PC-9 (cell line): ENCODE results near the gene FANCL. TPM values are rescaled to one million over a fixed set of nuclear protein-coding genes. Genes with fewer than 3 reads are reported as not detected.
"Not testable (repeated sequence)": the region's sequence is repeated elsewhere in the genome, so short reads cannot be mapped to it uniquely, and the experiment has no call there.

ENCODE experiments used
- Bru-seq: library from RNA; stranded (reverse); fragments of 400-500 nt; gene quantifications from one replicate; lab custom pipeline; 2021; lab: Mats Ljungman, UMichigan
- BruChase-seq, 2 experiments: library from RNA; stranded (reverse); fragments of 400-500 nt; gene quantifications; one replicate each; lab custom pipeline; 2021; lab: Mats Ljungman, UMichigan
- BruUV-seq: library from RNA; stranded (reverse); fragments of 400-500 nt; replicated peaks from 2 replicates; lab custom pipeline; 2021; lab: Mats Ljungman, UMichigan
- CTCF ChIA-PET: fragments of 300-600 bp; sonication (Branson Sonifier 250); formaldehyde crosslinking; loops from one replicate; lab custom pipeline; 2022; ENCODE audit warnings: antibody characterized with exemption; lab: Charles Lee
- POLR2A ChIA-PET: fragments of 300-600 bp; sonication (Branson Sonifier 250); formaldehyde crosslinking; loops from one replicate; lab custom pipeline; 2022; ENCODE audit warnings: antibody characterized with exemption; ENCODE audit not compliant: unreplicated experiment; lab: Charles Lee
- DNase-seq, 2 experiments: peaks; one replicate each; pipeline versions ENCODE4 v3.0.0 to v3.0.0-alpha.2; 2015 to 2022; ENCODE audit warnings: mixed read lengths in 1 of 2
- H2AFZ ChIP-seq: fragments of 200-600 bp; sonication (generic); 2 replicates; pipeline ENCODE4 v1.8.1; 2017; ENCODE audit warnings: antibody characterized with exemption
- H3F3A ChIP-seq: fragments of 200-600 bp; sonication (generic); 2 replicates; pipeline ENCODE4 v1.8.1; 2017; ENCODE audit warnings: antibody characterized with exemption, mild to moderate bottlenecking, low read depth; ENCODE audit not compliant: insufficient read depth
- H3K27ac ChIP-seq: fragments of 200-600 bp; sonication (generic); 2 replicates; pipeline ENCODE4 v1.6.1; 2016; ENCODE audit warnings: mixed run types
- H3K27me3 ChIP-seq: fragments of 200-600 bp; sonication (generic); 2 replicates; pipeline ENCODE4 v1.6.1; 2016; ENCODE audit warnings: low read depth, mixed run types; ENCODE audit not compliant: insufficient read depth
- H3K36me3 ChIP-seq: fragments of 200-600 bp; sonication (generic); 2 replicates; pipeline ENCODE4 v1.6.1; 2016; ENCODE audit warnings: low read depth, mixed run types
- H3K4me1 ChIP-seq: fragments of 200-600 bp; sonication (generic); replicated peaks from 2 replicates; pipeline ENCODE4 v1.6.1; 2016; ENCODE audit warnings: mixed run types; ENCODE audit not compliant: insufficient read depth
- H3K4me2 ChIP-seq: fragments of 200-600 bp; sonication (generic); 2 replicates; pipeline ENCODE4 v1.6.1; 2017; ENCODE audit warnings: mixed run types
- H3K4me3 ChIP-seq: fragments of 200-600 bp; sonication (generic); 2 replicates; pipeline ENCODE4 v1.6.1; 2016; ENCODE audit warnings: mixed run types
- H3K79me2 ChIP-seq: fragments of 200-600 bp; sonication (generic); 2 replicates; pipeline ENCODE4 v1.6.1; 2017; ENCODE audit warnings: low read depth, mixed run types
- H3K9me2 ChIP-seq: fragments of 200-600 bp; sonication (generic); 2 replicates; pipeline ENCODE4 v1.8.1; 2017; ENCODE audit warnings: mild to moderate bottlenecking; ENCODE audit not compliant: insufficient read depth
- H3K9me3 ChIP-seq: fragments of 200-600 bp; sonication (generic); 2 replicates; pipeline ENCODE4 v1.8.1; 2016; ENCODE audit warnings: low read depth; ENCODE audit not compliant: insufficient read depth
- H4K20me1 ChIP-seq: fragments of 200-600 bp; sonication (generic); 2 replicates; pipeline ENCODE4 v1.8.1; 2017; ENCODE audit not compliant: insufficient read depth
- CTCF ChIP-seq: fragments of 200-600 bp; sonication (generic); conservative IDR thresholded peaks from 2 replicates; pipeline ENCODE4 v1.6.1; 2017; ENCODE audit warnings: mixed run types, antibody characterized with exemption, mild to moderate bottlenecking, moderate library complexity
- EZH2 ChIP-seq: fragments of 200-600 bp; sonication (generic); IDR thresholded peaks from 2 replicates; pipeline ENCODE4 v1.8.0; 2017; ENCODE audit warnings: antibody characterized with exemption, low read depth
- intact Hi-C: fragments of 100-400 bp; cut with micrococcal nuclease; formaldehyde crosslinking; loops from one replicate; pipeline ENCODE4 v1.10.0; 2022; ENCODE audit not compliant: unreplicated experiment
- long read RNA-seq: library from polyadenylated mRNA; stranded (forward); transcript quantifications from one replicate; pipeline ENCODE4 v2.0.0, GENCODE V29; 2022
- total RNA-seq: library from RNA; stranded (reverse); gene quantifications from 2 replicates; pipeline ENCODE4 v1.2.3, GENCODE V29; 2021

The FANCL gene
- 51.8 and 53.6 TPM in 2 replicates for total RNA-seq
- Bru-seq, nascent RNA = percentile 94 among the genes with signal in this experiment
- BruChase-seq, experiment 1, labeled RNA remaining after a 2-hour chase = percentile 94 among the genes with signal in this experiment
- BruChase-seq, experiment 2, labeled RNA remaining after a 6-hour chase = percentile 69 among the genes with signal in this experiment
- long read RNA-seq, transcript FANCL-202 (14 exons, 1,698 nt) = minor isoform, 10 of 80 reads
- long read RNA-seq, transcript FANCL-201 (14 exons, 1,683 nt) = major isoform, 38 of 80 reads
- long read RNA-seq, partial matches to known transcripts = 2 of 80 reads
- long read RNA-seq, other reads (novel, unspliced or antisense) = 28 of 80 reads

DNA sequence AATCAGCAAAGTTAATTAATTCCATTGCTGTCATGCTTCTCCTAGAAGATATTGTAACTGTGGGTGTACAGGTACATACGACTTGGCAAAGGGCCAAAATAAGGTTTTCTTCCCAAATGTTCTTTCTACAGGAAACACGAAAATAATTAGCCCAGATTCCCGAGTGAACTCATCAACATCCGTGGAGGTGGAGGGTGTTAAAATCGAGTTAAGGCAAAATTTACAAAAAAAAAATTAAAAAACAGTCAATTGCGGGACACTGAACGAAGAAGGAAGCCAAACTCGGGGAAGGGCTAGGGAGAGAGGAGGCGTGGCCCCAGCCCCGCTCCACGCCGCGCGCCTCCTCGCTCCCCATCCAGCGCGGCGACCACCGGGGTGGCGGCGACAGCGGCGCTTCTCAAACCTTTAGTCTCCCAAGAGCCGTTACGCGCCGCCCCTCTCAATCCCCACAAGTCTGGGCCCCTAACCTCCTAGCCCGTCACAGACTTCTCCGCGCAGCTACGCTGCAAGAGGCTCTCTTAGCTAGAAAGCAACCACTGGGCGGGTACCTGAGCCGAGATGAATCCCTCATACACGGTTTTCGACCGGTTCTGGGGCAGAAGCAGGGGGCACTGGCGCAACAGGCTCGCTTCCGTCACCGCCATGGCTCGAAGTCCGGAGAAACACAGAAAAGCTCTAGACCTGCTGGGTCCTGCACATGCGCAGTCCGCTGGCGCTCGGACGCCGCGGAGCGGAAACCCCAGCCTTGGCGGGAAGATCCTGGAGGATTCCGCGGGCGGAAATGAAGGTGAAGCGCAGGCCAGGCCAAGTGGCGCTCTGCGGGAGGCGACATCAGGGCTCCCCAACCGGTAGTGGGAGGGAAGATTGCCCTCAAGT, at the start of gene FANCL:
TSS of gene FANCL (minus strand) at position 656 of the 876 bp plus-strand sequence. CDS start at position 644, 12 bp downstream.
- H3K27me3 ChIP-seq = no peaks in the 10 kb centered on the region
- TF ChIP-seq CTCF (no peak), EZH2 (no peak)
- peaks cover 5% of the 10 kb centered on the region; the same call in 1 of the 2 replicates for H3K36me3 ChIP-seq
- intact Hi-C loops = no loop called here
- peak within 1 kb of the TSS; percentile 93 for H3K4me2 ChIP-seq
- H4K20me1 ChIP-seq = no peaks in the 10 kb centered on the region
- H3K27ac ChIP-seq = peak within 1 kb of the TSS; percentile 59
- BruUV-seq = TSS peak; percentile 73
- peaks cover 23% of the 10 kb centered on the region for H3K4me1 ChIP-seq
- no peaks in the 10 kb centered on the region for H3F3A ChIP-seq
- H3K9me2 ChIP-seq = no peaks in the 10 kb centered on the region
- H3K79me2 ChIP-seq = peaks cover 48% of the 10 kb centered on the region
- POLR2A ChIA-PET = interaction anchor here (0.6 to 0.7 kb wide), 5 partner anchors 10 to 359 kb away, joined by 3 to 5 read pairs (median 4); no protein-coding TSS in a partner anchor
- H3K9me3 ChIP-seq = peaks cover 13% of the 10 kb centered on the region
- H3K4me3 ChIP-seq = peak within 1 kb of the TSS; percentile 94
- H2AFZ ChIP-seq = peak within 1 kb of the TSS; percentile 99
- peak; percentile 75 to 91 for DNase-seq
- CTCF ChIA-PET = interaction anchor here (0.8 kb wide), 1 partner anchor 335 kb away, joined by 3 read pairs; no protein-coding TSS in a partner anchor

- no peaks in the 10 kb centered on the region for H3F3A ChIP-seq
- no peaks in the 10 kb centered on the region for H3K36me3 ChIP-seq
- no peaks in the 10 kb centered on the region for H4K20me1 ChIP-seq
- intact Hi-C loops = no loop called here
- peak overlapping the region; percentile 31; the same call in 1 of the 2 replicates for H2AFZ ChIP-seq
- peak overlapping the region; percentile 24 for H3K4me2 ChIP-seq
- no peaks in the 10 kb centered on the region for H3K27me3 ChIP-seq
- peaks cover 6% of the 10 kb centered on the region; the same call in 1 of the 2 replicates for H3K4me1 ChIP-seq
- no peak overlapping the region for H3K27ac ChIP-seq
- CTCF ChIA-PET = no interaction called here
- no peaks in the 10 kb centered on the region for H3K9me2 ChIP-seq
- POLR2A ChIA-PET = no interaction called here
- no peak overlapping the region for H3K4me3 ChIP-seq
- H3K9me3 ChIP-seq = no peaks in the 10 kb centered on the region
- DNase-seq = no peak
- no TSS peak for BruUV-seq
- TF ChIP-seq EZH2 (no peak), CTCF (no peak)
- H3K79me2 ChIP-seq = no peaks in the 10 kb centered on the region
Measured at GRCh38 chr2:58289029-58289428, 47.9 kb upstream of the FANCL start.

DNA sequence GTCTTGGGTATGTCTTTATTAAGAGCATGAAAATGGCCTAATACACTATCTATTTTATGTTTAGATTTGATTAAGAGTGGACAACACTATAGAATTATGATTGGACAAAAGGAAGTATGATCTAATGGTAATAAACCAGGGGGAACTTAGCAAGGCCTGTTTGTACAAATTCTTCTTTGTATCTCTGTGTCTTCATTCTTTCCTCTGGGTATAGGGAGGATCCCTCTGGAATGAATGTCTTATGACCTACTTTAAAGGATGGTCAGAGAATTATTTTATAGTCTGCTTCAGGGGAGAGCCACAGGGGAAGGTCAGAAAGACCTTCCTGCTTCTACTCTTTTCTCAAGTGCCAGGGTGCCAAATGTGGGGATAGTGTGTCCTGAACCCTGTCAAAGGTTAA, 42.8 kb upstream of the FANCL start:
- H3K9me2 ChIP-seq = no peaks in the 10 kb centered on the region
- no peak for DNase-seq
- H3K4me1 ChIP-seq = no peaks in the 10 kb centered on the region; the same call in 1 of the 2 replicates
- intact Hi-C loops = no loop called here
- ChIA-PET POLR2A (no interaction called here), CTCF (no interaction called here)
- H3K4me3 ChIP-seq = no peak overlapping the region
- H2AFZ ChIP-seq = no peak overlapping the region
- H3K27ac ChIP-seq = no peak overlapping the region
- H3K79me2 ChIP-seq = no peaks in the 10 kb centered on the region
- H3K36me3 ChIP-seq = no peaks in the 10 kb centered on the region
- no peaks in the 10 kb centered on the region for H4K20me1 ChIP-seq
- H3K4me2 ChIP-seq = no peak overlapping the region
- H3K9me3 ChIP-seq = no peaks in the 10 kb centered on the region
- no peaks in the 10 kb centered on the region for H3F3A ChIP-seq
- no peak for TF ChIP-seq EZH2
- no peak for TF ChIP-seq CTCF
- H3K27me3 ChIP-seq = no peaks in the 10 kb centered on the region
- BruUV-seq = no TSS peak

DNA sequence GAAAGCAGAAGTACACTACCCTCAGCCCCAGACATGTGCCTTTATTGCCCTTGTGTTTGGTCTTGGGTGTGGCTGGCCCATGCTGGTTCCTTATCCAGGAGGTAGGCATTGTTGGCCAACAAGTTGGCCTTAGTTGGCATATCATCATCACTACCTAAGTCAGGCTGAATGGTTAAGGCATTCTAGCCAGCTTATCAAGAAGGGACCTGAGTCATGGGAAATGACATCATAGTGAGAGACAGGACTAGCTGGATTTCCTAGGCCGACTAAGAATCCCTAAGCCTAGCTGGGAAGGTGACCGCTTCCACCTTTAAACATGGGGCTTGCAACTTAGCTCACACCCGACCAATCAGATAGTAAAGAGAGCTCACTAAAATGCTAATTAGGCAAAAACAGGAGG, 34.0 kb upstream of the FANCL start:
- H2AFZ ChIP-seq = 0 out of 2 replicates have a peak overlapping the region, but pooled peaks have one; percentile 42
- BruUV-seq, H3K27ac ChIP-seq, H3K4me2 ChIP-seq, H3F3A ChIP-seq, H3K79me2 ChIP-seq, H3K9me2 ChIP-seq, intact Hi-C loops, CTCF ChIA-PET, H3K4me1 ChIP-seq, H4K20me1 ChIP-seq, POLR2A ChIA-PET, H3K9me3 ChIP-seq, H3K4me3 ChIP-seq, H3K36me3 ChIP-seq, DNase-seq, H3K27me3 ChIP-seq: not testable (repeated sequence)
